Hindlimb muscle (tissue), 1 donor: ENCODE data around the gene AP3D1. TPM values are rescaled to one million over a fixed set of nuclear protein-coding genes. Genes with fewer than 3 reads are reported as not detected.

Experiments used
- DNase-seq: peaks from one replicate; pipeline ENCODE4 v3.0.0-alpha.2; 2013
- polyA plus RNA-seq: library from polyadenylated mRNA; unstranded; fragments of 120-200 nt; gene quantifications from one replicate; pipeline ENCODE4 v1.2.1, GENCODE V29; 2013; ENCODE audit not compliant: insufficient read length

AP3D1 gene
- polyA plus RNA-seq, 1 donor = 66.5 TPM

DNA sequence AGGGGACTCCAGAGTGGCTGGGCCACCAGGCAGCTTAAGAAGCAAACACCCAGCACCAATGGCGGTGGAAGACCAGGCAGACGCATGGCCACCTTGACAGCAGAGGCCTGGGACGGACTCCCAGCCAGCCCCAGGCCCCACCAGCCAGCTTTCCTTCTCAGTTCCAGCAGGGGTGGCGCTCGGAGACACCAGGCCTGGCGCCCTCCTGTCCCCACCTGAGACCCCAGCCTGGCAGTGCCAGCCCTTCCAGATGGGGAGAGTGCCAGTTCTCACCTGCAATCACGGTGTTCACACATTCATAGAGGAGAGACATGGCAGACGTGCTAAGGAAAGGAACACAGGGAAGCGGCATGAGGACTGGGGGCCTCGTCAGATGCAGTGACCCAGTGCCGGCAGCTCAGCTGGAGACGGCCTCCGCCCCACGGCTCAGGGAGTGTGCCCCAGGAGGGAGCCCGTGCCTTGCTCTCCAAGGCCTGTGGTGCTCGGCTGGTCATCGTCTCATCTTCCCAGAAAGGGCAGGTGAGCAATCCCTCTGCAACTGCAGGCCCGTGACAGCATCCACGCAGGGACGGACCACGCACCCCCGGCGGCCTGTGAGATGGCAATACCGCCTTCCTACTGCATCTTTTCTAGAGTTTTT, 24.4 kb downstream of the AP3D1 start:
- no peak for DNase-seq

DNA sequence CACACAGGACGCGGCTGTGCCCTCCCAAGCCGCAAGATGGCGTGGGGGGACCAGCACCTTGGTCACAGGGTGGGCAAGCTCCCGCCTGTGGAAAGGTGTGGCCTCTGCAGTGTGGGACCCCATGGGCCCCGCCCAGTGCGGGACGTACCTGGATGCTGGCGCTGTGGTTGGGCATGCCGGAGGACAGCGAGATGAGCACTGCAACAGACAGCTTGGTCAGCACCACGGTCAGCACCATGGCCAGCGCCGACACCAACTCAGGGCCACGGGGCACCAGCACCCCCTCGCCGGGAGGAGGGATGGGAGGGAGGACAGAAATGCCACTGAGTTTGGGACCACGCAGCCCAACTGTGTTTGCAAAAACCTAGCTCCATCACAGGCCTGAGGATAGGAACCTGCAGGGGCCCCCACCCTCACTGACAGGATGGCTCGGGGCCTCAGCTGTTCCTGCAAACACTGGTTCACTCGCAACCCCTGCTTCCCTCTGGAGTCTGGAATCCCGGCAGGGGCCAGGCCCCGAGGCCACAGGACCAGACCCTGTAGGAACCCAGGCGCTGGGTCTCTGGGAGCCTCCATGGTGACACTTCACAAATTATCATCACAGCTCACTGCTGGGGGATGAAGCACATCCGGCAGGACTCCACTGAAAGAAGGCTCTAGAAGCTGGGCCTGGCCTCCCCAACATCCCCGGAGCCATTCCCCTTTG, 27.5 kb downstream of the AP3D1 start:
- no peak for DNase-seq

DNA sequence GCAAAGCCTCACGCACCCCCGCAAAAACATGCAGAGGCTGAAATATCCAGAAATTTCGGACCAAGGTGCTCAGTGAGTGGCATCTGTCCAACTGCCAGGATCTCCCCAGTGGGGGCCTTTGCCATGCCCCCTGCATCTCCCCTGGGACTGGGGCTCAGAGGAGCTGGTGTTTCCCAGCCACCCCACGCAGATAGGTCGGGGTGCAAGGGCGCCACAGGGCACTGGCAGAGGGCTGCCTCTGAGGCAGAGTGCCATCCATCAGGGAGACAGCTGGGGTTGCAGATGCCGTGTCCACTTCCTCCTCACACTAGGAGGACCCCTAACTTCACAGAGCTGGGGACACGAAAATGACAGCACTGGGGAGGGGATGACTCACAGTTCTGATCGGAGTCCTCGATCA, 28.4 kb downstream of the AP3D1 start:
- DNase-seq = no peak

DNA sequence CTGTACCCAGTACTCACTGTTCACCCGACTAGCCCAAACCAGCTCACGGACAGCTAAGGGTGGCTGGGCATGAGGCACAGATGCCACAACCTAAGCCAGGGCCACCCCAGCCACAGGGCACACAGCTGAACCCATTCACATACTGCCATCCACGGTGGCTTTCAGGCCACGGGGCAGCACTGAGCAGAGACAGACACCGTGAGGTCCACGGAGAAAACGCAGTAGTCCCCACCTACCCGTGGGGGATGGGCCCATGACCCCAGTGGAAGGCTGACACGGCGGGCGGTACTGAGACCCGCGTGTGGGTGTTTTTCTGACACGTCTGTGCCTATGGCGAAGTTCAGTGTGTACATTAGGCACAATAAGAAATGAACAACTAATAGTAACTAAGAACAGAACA, 29.1 kb downstream of the AP3D1 start:
- DNase-seq = no peak

DNA sequence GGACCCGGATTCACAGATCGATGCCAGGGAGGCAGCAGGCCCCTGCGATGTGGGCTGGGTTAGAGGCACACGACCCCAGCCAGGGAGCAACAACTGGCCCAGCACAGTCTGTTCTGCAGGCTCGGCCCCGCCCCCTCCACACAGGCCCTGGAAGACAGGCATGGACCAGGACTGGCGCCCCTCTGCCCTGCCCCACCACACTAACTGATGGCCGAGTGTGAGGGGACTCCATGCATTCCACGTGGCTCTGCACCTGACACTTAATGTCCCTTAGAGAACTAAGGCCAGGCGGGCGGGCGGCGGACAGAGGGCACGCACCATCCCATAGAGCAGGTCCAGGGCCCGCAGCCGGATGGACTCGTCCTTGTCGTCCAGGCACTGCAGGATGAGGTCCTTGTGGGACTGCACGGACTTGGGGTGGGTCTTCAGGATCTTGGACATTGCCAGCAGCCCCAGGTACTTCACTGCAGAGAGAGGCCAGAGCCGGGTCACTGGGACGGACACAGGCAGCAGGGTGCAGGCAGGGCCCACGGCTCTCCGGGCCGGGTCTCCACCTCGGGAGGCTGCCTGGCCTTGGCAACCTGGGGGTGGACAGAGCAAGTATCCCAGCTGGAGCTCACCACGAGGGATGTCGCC, 29.8 kb downstream of the AP3D1 start:
- no peak for DNase-seq

DNA sequence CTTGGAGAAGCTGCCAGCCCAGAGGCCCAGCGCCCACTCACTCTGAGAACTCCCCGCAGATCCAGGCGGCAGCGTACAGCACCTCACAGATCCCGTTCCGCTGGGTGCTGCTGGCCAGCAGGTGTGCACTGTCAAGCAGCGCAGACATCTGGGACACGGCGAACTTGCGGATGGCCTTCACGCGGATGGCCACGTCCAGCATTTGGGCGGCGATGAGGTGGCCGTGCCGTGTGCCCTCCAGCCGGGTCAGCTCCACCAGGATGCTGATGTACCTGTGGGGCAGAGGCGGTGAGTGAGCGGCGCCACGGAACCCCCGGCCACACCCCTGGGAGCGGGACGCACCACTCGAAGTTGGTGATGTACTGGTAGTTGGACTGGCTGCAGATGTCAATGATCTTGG, 30.5 kb downstream of the AP3D1 start:
- DNase-seq = no peak

DNA sequence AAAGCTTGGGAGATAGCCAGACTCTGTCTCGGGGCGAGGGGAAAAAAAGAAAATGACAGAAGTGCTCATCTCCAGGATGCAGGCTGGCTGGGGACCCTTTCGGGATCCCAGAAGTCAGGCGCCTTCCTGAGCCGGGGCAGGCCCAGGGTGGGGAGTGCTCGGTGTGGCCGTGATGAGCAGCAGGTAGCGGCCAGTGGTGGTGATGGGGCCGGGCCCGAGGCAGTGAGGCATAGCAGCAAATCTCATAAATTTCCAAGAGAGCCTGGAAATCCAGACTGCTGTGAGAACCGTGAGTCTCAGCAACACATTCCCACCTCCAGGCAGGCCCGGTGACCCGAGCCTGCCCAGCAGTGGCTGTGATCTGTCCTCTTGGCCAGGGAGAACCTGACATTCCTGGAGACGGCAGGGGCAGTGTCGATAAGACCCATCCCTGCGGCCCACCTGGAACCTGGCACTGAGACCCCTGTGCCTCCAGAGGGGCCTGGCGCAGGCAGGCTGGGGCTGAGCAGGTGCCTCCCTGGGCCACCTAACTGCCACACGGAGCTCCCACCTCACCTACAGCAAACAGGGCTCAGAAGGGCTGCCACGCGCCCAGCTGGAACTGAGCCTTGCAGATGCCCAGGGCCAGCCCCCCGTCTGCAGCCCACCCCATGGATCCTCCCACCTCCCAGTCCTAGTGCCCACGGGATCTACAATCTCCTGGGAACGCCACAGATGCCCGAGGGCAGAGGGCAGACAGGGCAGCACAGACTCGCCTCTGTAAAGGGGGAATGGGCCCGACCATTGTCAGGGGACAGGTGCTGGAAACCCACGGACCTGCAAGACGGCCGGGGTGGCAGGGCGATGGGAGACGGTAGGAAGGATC, 31.2 kb downstream of the AP3D1 start:
- no peak for DNase-seq

DNA sequence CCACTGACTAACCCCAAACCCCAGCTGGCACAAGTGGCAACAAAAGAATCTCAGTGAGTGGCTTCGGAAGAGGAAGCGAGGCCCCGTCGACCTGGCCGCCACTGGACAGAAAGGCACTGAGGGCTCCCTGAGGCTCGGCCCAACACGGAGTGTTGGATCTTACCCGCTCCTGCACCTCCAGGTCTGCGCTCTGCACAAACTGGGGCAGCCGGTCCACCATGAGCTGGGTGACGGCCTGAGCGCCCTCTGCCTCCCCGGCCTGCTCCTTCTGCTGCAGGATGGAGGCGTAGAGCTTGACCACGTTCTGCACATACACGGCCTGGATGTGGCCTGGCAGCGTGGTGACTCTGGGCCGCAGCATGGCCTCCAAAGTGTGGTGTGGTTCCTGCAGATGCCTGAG, 32.9 kb downstream of the AP3D1 start:
- DNase-seq = no peak

DNA sequence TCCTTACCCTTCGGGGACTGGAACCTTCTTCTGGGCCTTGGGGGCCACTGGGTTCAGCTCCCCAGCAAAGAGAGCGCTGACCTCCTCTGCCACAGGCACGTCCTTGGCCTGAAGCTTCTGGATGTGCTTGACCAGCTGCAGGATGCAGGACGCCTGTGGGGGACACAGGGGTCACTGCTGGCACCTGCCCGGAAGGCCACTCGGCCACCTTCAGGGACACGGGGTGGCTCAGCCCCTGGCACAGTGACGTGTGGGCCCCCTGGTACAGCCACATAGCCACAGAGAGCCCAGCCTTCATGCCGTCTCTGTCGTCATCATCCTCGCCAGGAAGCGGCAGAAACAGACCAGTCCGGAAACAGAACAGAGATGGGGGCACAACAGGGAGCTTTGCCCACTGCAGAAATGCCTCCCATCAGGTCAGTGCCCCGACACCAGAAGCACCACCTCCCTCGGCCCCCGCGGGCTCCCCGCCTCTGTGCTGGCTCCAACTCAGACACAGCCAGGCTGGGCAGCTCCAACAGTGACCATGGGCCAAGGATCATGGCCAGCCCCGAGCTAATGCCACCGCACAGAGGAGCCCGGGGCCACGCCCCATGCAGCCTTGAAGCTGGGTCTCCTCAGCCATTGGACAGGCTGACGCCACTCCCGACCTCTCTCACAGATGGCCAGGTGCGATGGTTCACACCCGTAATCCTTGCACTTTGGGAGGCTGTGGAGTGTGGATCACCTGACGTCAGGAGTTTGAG, 34.0 kb downstream of the AP3D1 start:
- DNase-seq = no peak

DNA sequence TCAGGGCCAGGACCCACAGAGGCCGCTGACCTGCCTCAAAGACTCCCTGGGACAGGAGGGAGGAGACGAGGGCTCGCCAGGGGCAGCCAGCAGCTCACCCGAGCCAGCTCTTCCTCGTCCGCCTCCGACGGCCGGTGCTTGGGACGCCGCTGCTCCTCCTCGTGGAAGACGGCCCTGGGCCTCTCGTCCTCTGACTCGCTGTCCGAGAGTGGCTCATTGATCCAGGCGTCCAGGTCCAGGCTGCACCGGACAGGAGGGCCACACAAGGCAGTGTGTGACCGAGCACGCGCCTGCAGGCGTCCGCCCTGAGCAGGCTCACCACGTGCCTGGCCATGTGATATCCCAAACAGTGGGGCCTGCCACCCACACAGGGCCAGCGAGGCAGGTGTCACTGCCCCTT, 34.9 kb downstream of the AP3D1 start:
- DNase-seq = no peak

DNA sequence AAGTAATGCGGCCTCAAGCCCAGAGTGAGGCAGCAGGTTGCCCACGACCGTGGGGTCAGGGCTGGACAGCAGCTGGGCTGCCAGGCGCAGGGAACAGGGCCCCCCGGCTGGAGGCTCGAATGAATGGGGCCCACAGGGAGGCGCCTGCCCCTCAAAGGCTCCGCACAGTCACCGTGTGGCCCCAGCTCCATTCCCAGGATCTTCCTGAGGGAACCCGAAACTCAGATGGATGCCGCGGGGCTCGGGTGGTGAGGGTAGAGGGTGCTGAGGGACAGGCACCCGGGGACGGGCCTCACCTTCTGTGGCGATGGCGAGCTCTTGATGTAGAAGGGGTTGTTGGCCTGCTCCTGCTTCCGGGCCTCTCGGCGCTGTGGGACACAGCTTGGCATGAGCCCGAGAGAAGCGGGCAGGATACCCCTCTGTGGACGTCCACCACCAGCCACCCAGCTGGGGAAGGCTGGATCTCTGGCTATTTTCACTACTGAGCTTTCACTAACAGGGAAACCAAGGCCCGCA, 35.4 kb downstream of the AP3D1 start:
- no peak for DNase-seq

DNA sequence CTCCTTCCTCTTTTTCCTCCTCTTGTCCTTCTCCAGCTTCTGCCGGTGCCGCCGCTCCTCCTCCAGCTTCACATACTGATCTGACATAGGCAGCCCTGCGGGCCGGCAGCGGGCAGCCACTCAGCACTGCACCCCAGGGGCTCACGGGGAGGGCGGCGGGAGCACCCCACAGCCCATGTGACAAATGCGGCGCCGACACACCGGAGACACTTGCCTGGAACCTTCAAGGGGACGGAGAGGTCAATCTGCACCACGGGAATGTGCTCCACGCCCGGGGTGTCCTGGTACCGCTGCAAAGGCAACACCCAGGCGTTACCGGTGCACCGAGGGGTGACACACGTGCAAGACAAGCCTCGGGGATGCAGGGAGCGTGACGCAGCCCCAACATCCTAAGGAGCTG, 36.0 kb downstream of the AP3D1 start:
- DNase-seq = no peak

DNA sequence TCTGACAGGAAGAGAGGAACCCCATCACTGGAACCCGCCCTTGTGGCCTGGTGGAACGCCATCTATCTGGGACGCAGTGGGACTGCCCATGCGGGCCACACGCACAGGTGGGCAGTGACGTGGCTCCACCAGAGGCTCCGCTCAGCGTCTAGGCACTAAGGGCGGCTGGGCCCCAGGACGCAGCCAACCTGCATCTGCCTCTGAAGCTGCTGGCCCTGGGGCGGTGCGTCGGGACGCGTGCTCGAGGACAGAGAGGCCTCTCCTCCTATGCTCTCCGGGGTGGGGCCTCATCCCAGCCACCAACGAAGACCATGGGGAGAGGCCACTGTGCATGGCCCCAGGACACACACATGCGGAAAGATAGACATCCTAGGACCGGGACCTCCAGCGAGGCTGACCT, 36.5 kb downstream of the AP3D1 start:
- DNase-seq = no peak

DNA sequence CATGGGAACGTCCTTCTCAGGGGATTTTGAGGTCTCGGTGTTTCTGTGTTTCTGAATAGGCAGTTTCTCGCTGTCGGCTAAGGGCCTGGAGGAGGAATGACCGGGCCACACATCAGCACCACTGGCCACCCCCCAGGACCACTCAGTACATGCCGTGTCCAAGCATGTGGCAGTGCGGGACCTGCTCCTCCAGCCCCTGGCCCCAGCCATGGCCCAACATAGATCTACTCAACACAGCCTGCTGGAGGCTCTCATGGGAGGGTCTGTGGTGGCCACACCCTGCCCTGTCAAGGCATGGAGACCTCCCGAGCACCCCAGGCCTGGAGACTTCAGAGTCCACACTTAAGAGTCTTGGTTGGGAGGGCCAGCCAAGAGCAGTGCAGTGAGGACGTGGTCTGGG, 37.1 kb downstream of the AP3D1 start:
- DNase-seq = no peak

DNA sequence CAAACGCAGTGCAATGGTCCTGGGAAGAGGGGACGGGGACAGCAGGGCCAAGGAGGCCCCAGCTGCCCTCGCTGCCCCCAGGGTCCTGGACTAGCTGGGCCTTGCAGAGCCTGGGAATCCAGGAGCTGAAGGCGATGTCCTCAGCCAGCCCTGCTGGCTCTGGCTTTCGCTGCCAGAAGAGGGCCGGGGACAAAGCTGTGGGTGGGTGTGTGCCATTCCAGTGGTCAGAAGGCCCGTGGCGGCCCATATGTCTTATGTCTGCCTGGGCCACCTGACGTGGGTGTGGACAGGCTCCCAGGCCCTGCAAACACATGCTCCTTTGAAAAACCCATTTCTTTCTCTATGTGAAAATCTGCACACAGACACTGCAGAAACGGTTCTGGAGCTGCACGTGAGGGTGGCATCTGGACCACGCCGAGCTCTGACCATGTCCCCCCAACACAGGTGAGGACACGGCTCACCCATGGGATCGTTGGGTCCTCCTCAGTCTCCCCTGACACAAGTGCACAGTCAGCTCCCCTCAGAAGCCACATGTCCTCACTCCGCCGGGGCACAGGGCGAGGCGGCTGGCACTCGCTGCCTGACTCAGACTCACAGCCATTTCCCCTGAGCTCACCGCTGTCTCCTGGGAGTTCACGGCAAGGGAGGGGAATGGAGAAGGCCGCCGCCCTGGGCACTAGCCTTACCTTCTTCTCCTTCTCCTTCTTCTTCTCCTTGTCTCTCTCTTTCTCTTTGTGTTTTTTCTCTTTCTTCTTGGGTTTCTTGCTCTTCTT, 37.7 kb downstream of the AP3D1 start:
- no peak for DNase-seq

DNA sequence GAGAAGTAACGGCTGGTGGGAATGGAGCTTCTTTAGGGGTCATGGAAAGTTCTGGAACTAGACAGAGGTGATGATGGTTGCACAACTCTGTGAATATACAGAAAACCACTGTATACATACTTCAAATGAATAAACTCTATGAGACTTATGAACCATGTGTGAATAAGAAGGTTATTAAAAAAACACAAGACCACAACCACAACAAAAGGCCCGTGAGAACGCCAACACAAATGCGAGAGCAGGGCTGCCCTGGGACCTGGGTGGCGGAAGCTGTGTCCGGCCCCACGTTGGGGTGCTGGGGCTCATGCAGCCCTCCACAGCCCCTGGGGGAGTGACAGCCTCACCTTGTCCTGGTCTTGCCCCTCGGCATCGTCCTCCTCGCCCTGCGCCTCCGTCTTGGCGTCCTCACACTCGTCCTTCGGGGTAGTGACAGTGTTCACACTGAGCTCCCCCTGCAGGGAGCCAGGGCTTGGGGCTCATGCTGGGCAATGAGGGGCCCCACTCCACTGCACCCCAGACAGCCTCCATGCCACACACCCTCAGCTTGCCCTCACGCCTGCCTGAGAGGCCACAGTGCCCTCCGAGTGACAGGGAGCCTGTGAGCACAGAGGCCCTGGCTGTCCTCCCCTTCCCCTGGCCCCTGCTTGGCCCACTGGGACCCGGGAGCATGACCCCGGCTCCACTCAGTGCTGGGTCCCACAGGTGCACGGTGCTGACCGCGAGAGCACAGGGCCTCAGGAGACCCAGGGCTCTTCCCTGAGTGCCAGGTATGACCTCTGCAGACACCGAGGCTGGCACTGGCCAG, 38.6 kb downstream of the AP3D1 start:
- no peak for DNase-seq

DNA sequence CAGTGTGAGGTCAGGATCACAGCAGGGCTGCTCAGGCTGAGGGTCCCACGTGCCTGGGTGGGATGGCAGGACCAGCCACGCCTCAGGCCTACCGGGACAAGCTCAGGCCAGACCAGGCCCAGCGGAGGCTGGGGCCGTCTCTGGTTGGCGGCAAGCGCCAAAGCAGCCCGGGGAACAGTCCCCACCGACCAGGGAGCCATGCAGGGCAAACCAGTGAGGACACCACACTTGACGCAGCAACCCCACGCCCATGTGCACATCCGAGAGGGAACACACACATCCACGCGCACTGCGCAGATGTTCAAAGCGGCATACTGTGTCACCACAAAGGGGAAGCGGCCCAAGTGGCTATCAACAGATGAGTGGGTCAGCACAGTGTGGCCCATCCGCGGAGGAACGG, 39.5 kb downstream of the AP3D1 start:
- DNase-seq = no peak

DNA sequence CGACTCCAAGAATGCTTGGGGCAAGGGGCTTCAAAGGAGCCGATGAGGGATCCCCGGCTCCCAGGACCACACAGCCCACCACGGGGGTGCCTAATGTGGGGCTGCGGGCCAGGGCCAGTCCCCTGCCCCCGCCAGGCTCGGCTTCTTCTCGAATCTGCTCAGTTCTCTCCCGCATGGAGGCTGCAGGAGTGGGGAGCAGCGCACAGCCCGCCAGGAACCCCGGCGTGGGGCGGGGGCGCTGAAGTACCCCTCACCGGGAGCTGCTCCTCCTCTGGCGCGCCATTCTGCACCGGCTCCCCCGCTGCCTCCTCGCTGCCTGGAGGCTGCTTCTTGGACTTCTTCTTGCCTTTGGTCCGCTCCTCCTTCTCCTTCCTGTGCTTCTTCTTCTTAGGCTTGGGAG, 39.9 kb downstream of the AP3D1 start:
- no peak for DNase-seq

DNA sequence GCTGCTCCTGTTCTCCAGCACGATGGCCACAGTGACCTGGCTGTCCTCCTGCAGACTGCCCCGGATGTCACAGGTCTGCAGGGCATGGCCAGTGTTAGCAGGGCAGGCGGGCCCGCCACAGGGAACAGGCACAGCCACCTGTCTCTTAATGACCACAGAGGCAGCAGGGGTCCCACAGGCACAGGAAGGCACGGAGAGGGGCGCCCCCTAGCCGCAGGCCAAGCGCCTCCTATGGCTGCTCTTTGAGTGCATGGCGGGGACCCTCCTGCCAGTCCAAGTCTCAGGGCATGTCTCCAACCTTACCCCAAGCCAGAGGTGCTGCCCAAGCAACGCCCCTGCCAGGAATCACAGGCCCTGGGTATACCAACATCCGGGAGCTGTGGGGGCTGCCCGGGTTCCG, 40.5 kb downstream of the AP3D1 start:
- DNase-seq = no peak

DNA sequence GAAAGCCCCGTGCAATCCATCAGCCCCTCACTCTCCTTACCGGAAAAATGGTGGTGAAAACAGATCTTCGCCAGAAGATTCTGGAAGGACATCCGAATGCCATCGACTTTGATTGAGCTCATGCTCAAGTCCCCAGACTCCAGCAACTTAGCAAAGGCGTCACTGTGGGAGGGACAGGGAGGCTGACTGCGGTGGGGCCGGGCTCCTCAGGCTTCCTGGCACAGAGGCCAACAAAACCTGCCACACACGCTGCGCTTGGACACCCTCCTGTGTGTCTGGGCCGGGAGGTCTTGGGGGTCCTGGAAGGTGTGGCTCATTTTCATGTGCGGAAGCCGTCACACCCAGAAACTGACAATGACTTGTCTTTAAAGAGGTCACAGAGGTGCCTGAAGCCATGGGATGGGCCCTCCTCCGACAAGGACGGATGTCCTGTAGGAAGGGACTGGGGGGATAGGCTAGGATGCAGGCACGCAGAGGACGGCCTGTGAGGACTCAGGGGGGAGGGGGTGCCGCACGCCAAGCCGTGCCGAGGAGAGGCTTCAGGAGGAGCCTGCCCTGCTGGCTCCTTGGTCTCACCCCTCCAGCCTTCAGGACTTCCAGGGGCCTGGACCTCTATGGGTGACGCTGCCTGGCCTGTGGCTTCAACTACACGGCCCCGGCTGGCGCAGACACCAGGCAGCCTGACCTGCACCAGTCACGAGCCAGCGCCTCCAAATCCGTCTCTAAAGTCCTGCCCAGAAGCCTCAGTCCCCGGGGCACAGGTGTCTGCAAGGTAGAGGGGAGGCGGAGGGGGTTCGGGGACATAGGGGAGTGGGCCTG, 42.1 kb downstream of the AP3D1 start:
- DNase-seq = no peak
